ENCODE data around the gene NUP210.

The NUP210 gene

DNA sequence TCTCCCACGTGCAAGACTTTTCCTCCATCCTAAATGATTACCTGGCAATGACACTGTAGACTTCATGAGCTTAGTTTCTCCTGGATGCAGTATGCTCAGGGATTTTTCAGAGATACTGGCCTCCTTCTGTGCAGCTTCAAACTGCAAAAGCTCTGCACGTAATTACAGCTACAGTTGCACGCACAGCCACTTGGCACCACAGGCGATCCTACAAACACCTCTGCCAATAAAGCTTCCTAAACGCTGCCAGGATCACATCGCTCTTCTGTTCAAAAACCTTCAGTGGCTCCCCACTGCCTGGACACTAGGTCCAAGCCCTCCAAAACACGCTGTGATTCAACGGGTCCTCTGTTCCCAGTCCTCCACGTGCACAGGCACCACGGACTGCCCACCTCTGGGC is 49.5 kb downstream of the NUP210 start:
- H3K4me3 ChIP-seq (ENCODE audit: low read depth, low read length), result no peak overlapping the region
- TF ChIP-seq CTCF (IDR thresholded peaks at IDR 0.05; ENCODE audit: low read depth, low read length), result no peak

DNA sequence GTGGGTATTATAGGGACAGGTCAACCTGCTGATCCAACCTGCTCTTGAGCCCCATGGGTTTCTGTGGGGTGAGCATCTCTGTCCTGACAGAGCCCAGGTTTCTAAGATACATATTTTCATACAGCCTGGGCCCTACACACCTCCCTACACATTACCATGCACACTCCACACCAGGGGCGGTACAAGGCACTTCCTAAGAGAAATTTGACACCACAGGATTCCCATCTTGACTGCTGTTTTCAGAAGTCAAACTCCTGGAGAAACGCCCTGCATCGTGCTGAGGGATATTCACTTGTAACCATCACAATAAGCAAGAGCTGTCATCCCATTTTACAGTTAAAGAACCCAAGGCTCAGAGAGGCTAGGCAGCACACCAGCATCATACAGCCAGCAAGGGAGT is 50.1 kb downstream of the NUP210 start:
- no peak for TF ChIP-seq CTCF (IDR thresholded peaks at IDR 0.05; ENCODE audit: low read depth, low read length)
- H3K4me3 ChIP-seq (ENCODE audit: low read depth, low read length), result no peak overlapping the region

DNA sequence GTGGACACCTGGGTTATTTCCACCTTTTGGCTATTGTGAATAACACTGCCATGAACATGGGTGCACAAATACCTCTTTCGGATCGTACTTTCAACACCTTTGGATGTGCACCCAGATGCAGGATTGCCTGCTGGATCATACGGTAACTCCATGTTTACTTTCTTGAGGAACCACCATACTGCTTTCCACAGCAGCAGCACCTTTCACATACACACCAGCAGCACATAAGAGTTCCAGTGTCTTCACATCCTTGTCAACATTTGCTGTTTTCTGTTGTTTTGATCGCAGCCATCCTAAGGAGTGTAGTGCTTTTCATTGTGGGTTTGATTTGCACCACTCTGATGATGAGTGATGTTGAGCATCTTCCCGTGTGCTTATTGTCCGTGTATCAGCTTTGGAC is 51.3 kb downstream of the NUP210 start:
- no peak for TF ChIP-seq CTCF (IDR thresholded peaks at IDR 0.05; ENCODE audit: low read depth, low read length)
- H3K4me3 ChIP-seq (ENCODE audit: low read depth, low read length), result no peak overlapping the region

DNA sequence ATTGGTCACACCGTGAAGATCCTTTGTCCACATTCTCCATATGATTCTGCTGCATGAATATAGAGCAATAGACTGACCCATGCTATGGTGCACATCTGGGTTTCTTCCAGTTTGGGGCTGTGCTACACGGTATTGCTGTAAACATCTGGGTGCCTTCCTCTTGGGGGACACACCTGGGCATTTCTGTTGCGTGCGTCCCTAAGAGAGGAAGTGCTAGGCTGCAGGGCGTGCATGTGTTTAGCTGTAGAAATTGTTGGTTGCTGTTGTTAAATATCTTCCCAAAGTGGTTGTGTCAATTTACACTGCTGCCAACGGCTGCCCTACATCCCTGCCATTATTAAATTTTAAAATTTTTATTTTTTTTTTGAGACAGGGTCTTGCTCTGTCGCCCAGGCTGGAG is 52.4 kb downstream of the NUP210 start:
- no peak for TF ChIP-seq CTCF (IDR thresholded peaks at IDR 0.05; ENCODE audit: low read depth, low read length)
- no peak overlapping the region for H3K4me3 ChIP-seq (ENCODE audit: low read depth, low read length)

- H3K4me3 ChIP-seq (ENCODE audit: low read depth, low read length), result no peak overlapping the region
- TF ChIP-seq CTCF (IDR thresholded peaks at IDR 0.05; ENCODE audit: low read depth, low read length), result no peak
Observed at GRCh38 chr3:13365390-13366379, 54.4 kb downstream of the NUP210 start.

- TF ChIP-seq CTCF (IDR thresholded peaks at IDR 0.05; ENCODE audit: low read depth, low read length), result no peak
- no peak overlapping the region for H3K4me3 ChIP-seq (ENCODE audit: low read depth, low read length)
Observed at GRCh38 chr3:13364602-13365271, 55.4 kb downstream of the NUP210 start.

DNA sequence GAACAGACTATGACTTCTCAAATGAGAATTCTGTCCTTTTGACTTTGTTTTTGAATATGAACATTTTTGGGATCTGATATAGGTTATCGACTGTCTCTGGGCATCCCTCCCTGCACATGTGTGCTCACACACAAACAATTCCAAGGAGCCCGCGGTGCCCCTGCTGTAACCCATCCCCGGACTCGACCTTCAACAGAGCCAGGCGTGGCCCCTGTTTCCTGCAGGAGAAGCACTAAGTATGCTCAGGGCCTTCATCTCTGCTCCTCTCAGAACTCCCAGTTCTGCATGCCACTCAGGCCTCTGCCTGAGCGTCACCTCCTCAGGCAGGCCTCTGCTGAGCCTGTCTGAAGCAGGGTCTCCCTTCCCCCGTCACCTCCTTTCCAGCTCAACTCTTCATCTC is 57.6 kb downstream of the NUP210 start:
- no peak overlapping the region for H3K4me3 ChIP-seq (ENCODE audit: low read depth, low read length)
- no peak for TF ChIP-seq CTCF (IDR thresholded peaks at IDR 0.05; ENCODE audit: low read depth, low read length)

Measured in WI38 (cell line).